ENCODE measurements around the gene EPHA3. TPM values are rescaled to one million over a fixed set of nuclear protein-coding genes. Genes with fewer than 3 reads are reported as not detected.

Gene EPHA3
- total and polyA plus RNA-seq, 2 donors (not counting 1 experiment from before 2014, with no cell fraction given) = 0.23 to 0.99 TPM

DNA sequence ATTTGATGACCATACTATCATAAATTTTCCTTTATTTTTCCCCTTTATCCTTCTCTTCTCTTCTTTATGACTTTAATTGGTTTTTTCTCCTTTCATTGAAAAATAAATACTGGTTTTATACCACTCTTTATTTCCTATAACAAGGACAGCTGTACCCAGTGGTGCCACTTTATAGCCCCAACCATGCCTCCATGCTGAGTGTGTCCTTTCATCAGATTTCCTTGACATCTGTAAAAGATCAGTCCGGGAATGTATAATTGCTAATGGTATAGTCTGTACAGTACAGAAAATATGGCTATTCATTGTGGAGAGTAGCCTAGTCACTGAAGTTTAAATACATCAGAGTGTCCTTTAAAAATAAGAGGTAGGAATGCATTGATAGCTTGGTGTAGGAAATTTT lies 74.6 kb downstream of the EPHA3 start:
- Histone ChIP-seq H3K4me2 (ENCODE audit: extremely low read depth, insufficient read depth, low read length) (no peak overlapping the region), H3K4me3 (replicated peaks in 1 of 4; ENCODE audit: control extremely low read depth in 1 of 4, insufficient read depth in 1 of 4, low read depth in 3 of 4, low read length in 4 of 4) (no peak overlapping the region), H3K36me3 (ENCODE audit: control insufficient read depth, insufficient read depth, low read length) (no peaks in the 10 kb centered on the region), H3K27me3 (ENCODE audit: control insufficient read depth, insufficient read depth, low read length) (no peaks in the 10 kb centered on the region), H3K9ac (ENCODE audit: insufficient read depth, low read length) (no peak overlapping the region), H4K20me1 (ENCODE audit: control insufficient read depth, extremely low read depth, insufficient read depth, low read length) (no peaks in the 10 kb centered on the region), H2AFZ (ENCODE audit: low read length) (no peak overlapping the region), H3K4me1 (ENCODE audit: control insufficient read depth, extremely low read depth, insufficient read depth, low read length) (peaks cover 2% of the 10 kb centered on the region), H3K79me2 (ENCODE audit: control insufficient read depth, insufficient read depth, low read length) (no peaks in the 10 kb centered on the region), H3K27ac (ENCODE audit: insufficient read depth, low read length) (no peak overlapping the region), H3K9me3 (ENCODE audit: control insufficient read depth, insufficient read depth, low read depth, low read length) (no peaks in the 10 kb centered on the region)
- no peak for DNase-seq (ENCODE audit: low read depth in 2 of 2)
- no peak for TF ChIP-seq EZH2 (IDR thresholded peaks at IDR 0.05; ENCODE audit: low read length, missing control alignments)
- TF ChIP-seq, protein P1, sequence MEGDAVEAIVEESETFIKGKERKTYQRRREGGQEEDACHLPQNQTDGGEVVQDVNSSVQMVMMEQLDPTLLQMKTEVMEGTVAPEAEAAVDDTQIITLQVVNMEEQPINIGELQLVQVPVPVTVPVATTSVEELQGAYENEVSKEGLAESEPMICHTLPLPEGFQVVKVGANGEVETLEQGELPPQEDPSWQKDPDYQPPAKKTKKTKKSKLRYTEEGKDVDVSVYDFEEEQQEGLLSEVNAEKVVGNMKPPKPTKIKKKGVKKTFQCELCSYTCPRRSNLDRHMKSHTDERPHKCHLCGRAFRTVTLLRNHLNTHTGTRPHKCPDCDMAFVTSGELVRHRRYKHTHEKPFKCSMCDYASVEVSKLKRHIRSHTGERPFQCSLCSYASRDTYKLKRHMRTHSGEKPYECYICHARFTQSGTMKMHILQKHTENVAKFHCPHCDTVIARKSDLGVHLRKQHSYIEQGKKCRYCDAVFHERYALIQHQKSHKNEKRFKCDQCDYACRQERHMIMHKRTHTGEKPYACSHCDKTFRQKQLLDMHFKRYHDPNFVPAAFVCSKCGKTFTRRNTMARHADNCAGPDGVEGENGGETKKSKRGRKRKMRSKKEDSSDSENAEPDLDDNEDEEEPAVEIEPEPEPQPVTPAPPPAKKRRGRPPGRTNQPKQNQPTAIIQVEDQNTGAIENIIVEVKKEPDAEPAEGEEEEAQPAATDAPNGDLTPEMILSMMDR (conservative IDR thresholded peaks at IDR 0.05 in 1 of 2, IDR thresholded peaks at IDR 0.05 in 1 of 2; ENCODE audit: low read depth in 1 of 2, low read length in 2 of 2) = no peak

DNA sequence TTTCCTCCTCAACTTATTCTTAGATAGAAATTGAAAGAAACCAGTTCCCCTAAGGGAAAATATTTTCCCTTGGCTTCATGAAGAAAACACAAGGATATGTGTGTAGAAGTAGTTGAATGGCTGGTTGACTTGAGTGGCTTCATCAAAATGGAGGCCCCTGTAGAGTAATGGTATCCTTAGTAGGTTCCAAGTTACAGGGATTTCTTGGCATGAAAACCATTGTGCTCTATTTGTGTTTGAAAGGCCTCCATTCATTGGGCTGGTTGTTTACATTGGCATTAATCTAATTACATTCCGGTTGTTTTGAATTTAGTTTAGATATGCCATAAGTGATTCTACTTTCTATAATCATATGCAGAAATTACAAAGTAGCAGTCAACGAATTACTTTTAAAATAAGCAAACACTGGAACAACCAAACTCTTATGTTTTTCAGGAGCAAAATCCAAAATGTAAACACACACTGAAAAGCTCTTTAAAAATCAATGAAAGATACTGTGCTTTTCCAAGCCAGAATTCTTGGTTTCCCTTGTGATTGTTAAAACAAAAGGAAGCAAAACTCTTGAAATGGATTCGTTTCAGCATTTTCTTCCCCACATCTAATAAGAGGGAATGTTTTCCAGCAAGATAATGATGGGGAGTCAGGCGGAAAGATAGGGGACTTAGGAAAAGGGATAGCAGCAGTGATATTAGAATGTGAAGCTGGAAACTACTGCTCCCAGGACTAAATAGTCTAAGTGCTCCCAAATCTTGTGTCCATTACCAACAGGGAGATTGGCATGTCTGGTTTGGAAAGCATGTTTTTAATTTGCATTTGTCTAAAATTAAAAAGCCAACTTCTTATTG lies 77.0 kb downstream of the EPHA3 start:
- no peaks in the 10 kb centered on the region for H4K20me1 ChIP-seq (ENCODE audit: control insufficient read depth, extremely low read depth, insufficient read depth, low read length)
- no peak overlapping the region for H3K4me3 ChIP-seq (replicated peaks in 1 of 4; ENCODE audit: control extremely low read depth in 1 of 4, insufficient read depth in 1 of 4, low read depth in 3 of 4, low read length in 4 of 4)
- H2AFZ ChIP-seq (ENCODE audit: low read length) = no peak overlapping the region
- H3K27me3 ChIP-seq (ENCODE audit: control insufficient read depth, insufficient read depth, low read length) = no peaks in the 10 kb centered on the region
- H3K9ac ChIP-seq (ENCODE audit: insufficient read depth, low read length) = no peak overlapping the region
- DNase-seq (ENCODE audit: low read depth in 2 of 2) = no peak
- H3K4me1 ChIP-seq (ENCODE audit: control insufficient read depth, extremely low read depth, insufficient read depth, low read length) = peaks cover 2% of the 10 kb centered on the region
- H3K36me3 ChIP-seq (ENCODE audit: control insufficient read depth, insufficient read depth, low read length) = no peaks in the 10 kb centered on the region
- H3K79me2 ChIP-seq (ENCODE audit: control insufficient read depth, insufficient read depth, low read length) = no peaks in the 10 kb centered on the region
- H3K27ac ChIP-seq (ENCODE audit: insufficient read depth, low read length) = no peak overlapping the region
- H3K4me2 ChIP-seq (ENCODE audit: extremely low read depth, insufficient read depth, low read length) = no peak overlapping the region
- H3K9me3 ChIP-seq (ENCODE audit: control insufficient read depth, insufficient read depth, low read depth, low read length) = no peaks in the 10 kb centered on the region
- TF ChIP-seq EZH2 (IDR thresholded peaks at IDR 0.05; ENCODE audit: low read length, missing control alignments) = no peak
- TF ChIP-seq, protein P1 (conservative IDR thresholded peaks at IDR 0.05 in 1 of 2, IDR thresholded peaks at IDR 0.05 in 1 of 2; ENCODE audit: low read depth in 1 of 2, low read length in 2 of 2) = no peak

DNA sequence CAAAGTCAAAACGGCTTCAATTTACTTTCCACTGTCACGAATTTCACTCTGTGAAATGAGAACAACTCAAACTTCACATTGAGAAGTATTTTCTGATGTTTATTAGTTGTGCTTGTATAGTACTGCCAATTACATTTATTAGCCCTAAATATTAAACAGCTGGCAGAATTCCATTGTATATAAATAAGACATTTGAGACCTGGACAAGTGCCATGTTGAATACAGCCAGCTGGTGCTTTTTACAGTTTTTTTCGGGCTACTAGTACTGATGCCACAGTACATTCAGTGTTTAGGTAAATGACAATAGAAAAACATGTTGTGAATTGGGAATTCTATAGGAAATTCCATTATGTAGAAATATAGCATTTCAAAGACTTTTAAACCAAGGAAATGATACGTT lies 79.0 kb downstream of the EPHA3 start:
- TF ChIP-seq, protein P1 (conservative IDR thresholded peaks at IDR 0.05 in 1 of 2, IDR thresholded peaks at IDR 0.05 in 1 of 2; ENCODE audit: low read depth in 1 of 2, low read length in 2 of 2) = no peak
- no peak for TF ChIP-seq EZH2 (IDR thresholded peaks at IDR 0.05; ENCODE audit: low read length, missing control alignments)
- Histone ChIP-seq H3K9me3 (ENCODE audit: control insufficient read depth, insufficient read depth, low read depth, low read length) (no peaks in the 10 kb centered on the region), H3K9ac (ENCODE audit: insufficient read depth, low read length) (no peak overlapping the region), H3K4me1 (ENCODE audit: control insufficient read depth, extremely low read depth, insufficient read depth, low read length) (no peaks in the 10 kb centered on the region), H3K4me3 (replicated peaks in 1 of 4; ENCODE audit: control extremely low read depth in 1 of 4, insufficient read depth in 1 of 4, low read depth in 3 of 4, low read length in 4 of 4) (no peak overlapping the region), H3K79me2 (ENCODE audit: control insufficient read depth, insufficient read depth, low read length) (no peaks in the 10 kb centered on the region), H3K36me3 (ENCODE audit: control insufficient read depth, insufficient read depth, low read length) (no peaks in the 10 kb centered on the region), H4K20me1 (ENCODE audit: control insufficient read depth, extremely low read depth, insufficient read depth, low read length) (no peaks in the 10 kb centered on the region), H3K27me3 (ENCODE audit: control insufficient read depth, insufficient read depth, low read length) (no peaks in the 10 kb centered on the region), H2AFZ (ENCODE audit: low read length) (no peak overlapping the region), H3K4me2 (ENCODE audit: extremely low read depth, insufficient read depth, low read length) (no peak overlapping the region), H3K27ac (ENCODE audit: insufficient read depth, low read length) (no peak overlapping the region)
- peak in 1 of 2 donors; percentile 58 for DNase-seq (ENCODE audit: low read depth in 2 of 2)

Data from fibroblast of lung (primary cell).